NCI-H526 treated with DMSO at 0.1 percent for 48 hours (cell line): ENCODE results near the gene IL17D.
"Not testable (repeated sequence)": the region's sequence is repeated elsewhere in the genome, so short reads cannot be mapped to it uniquely, and the experiment has no call there.

Experiments used
- DNase-seq: peaks from one replicate; lab custom pipeline; 2025; lab: John Stamatoyannopoulos, UW

The IL17D gene

GRCh38 chr13:20719783-20720182 is 16.3 kb downstream of the IL17D start:
- no peak for DNase-seq

GRCh38 chr13:20720499-20720898 is 17.0 kb downstream of the IL17D start:
- no peak for DNase-seq

- DNase-seq, result no peak
Measured at GRCh38 chr13:20721058-20721453, 17.6 kb downstream of the IL17D start.

GRCh38 chr13:20721454-20722357 is 18.2 kb downstream of the IL17D start:
- DNase-seq, result peak; percentile 66

- no peak for DNase-seq
Measured at GRCh38 chr13:20727856-20728255, 24.4 kb downstream of the IL17D start.

- no peak for DNase-seq
Measured at GRCh38 chr13:20728579-20729311, 25.2 kb downstream of the IL17D start.

- DNase-seq, result no peak
Measured at GRCh38 chr13:20729633-20730585, 26.4 kb downstream of the IL17D start.

GRCh38 chr13:20738616-20739015 is 35.1 kb downstream of the IL17D start:
- no peak for DNase-seq

GRCh38 chr13:20740021-20740420 is 36.5 kb downstream of the IL17D start:
- DNase-seq, result no peak

GRCh38 chr13:20743830-20744404 is 40.4 kb downstream of the IL17D start:
- not testable (repeated sequence) for DNase-seq

GRCh38 chr13:20749377-20749776 is 45.9 kb downstream of the IL17D start:
- no peak for DNase-seq

- DNase-seq, result no peak
Measured at GRCh38 chr13:20754009-20754408, 50.5 kb downstream of the IL17D start.

GRCh38 chr13:20760872-20761271 is 57.4 kb downstream of the IL17D start:
- DNase-seq, result no peak

GRCh38 chr13:20767309-20767943 is 63.9 kb downstream of the IL17D start:
- DNase-seq, result no peak

GRCh38 chr13:20769091-20769490 is 65.6 kb downstream of the IL17D start:
- DNase-seq, result no peak

- DNase-seq, result no peak
Measured at GRCh38 chr13:20769834-20770233, 66.3 kb downstream of the IL17D start.
